ENCODE results near the gene GAS2L2. TPM values are rescaled to one million over a fixed set of nuclear protein-coding genes. Genes with fewer than 3 reads are reported as not detected.

The GAS2L2 gene
- total RNA-seq, 1 experiment from 2014 or later: 0.15 TPM

GRCh38 chr17:35705705-35706104 lies 47.3 kb downstream of the GAS2L2 start:
- Mint-ChIP-seq H3K4me1 (no peaks in the 10 kb centered on the region), H3K4me3 (no peak overlapping the region), H3K9me3 (peaks cover 3% of the 10 kb centered on the region; the same call in 1 of the 2 replicates), H3K36me3 (peaks cover 25% of the 10 kb centered on the region), H3K27ac (no peak overlapping the region), H3K27me3 (ENCODE audit: low read depth) (no peaks in the 10 kb centered on the region)
- ChIA-PET POLR2A (no interaction called here), CTCF (interaction anchor here (1.1 kb wide), 1 partner anchor 58 kb away, joined by 4 read pairs; no protein-coding TSS in a partner anchor)
- TF ChIP-seq ZNF263 (CRISPR knock-in tag; IDR thresholded peaks at IDR 0.05; ENCODE audit: low read depth): no peak
- TF ChIP-seq FOXK1 (CRISPR knock-in tag; IDR thresholded peaks at IDR 0.05): no peak
- no peak for TF ChIP-seq ZNF121 (CRISPR knock-in tag; IDR thresholded peaks at IDR 0.05)
- TF ChIP-seq ETV6 (CRISPR knock-in tag; IDR thresholded peaks at IDR 0.05): no peak
- TF ChIP-seq ZNF219 (CRISPR knock-in tag; IDR thresholded peaks at IDR 0.05; ENCODE audit: borderline replicate concordance): no peak
- TF ChIP-seq JAZF1 (CRISPR knock-in tag; IDR thresholded peaks at IDR 0.05): no peak
- TF ChIP-seq CREB1 (CRISPR knock-in tag; IDR thresholded peaks at IDR 0.05): no peak
- TF ChIP-seq CBFB (CRISPR knock-in tag; IDR thresholded peaks at IDR 0.05; ENCODE audit: low read depth): no peak
- TF ChIP-seq ZNF138 (CRISPR knock-in tag; conservative IDR thresholded peaks at IDR 0.05): no peak
- TF ChIP-seq ZBTB43 (CRISPR knock-in tag; IDR thresholded peaks at IDR 0.05): no peak
- no peak for TF ChIP-seq GRHL2 (CRISPR knock-in tag; IDR thresholded peaks at IDR 0.05; ENCODE audit: insufficient replicate concordance, severe bottlenecking)
- TF ChIP-seq NFE2L1 (CRISPR knock-in tag; IDR thresholded peaks at IDR 0.05): no peak
- TF ChIP-seq ARID4B (CRISPR knock-in tag; IDR thresholded peaks at IDR 0.05; ENCODE audit: borderline replicate concordance): no peak
- no peak for TF ChIP-seq IRF2 (CRISPR knock-in tag; IDR thresholded peaks at IDR 0.05; ENCODE audit: borderline replicate concordance, low read depth)
- no peak for TF ChIP-seq EMX1 (CRISPR knock-in tag; IDR thresholded peaks at IDR 0.05)
- no peak for TF ChIP-seq RELA (CRISPR knock-in tag; IDR thresholded peaks at IDR 0.05; ENCODE audit: borderline replicate concordance)
- no peak for TF ChIP-seq ZBTB21 (CRISPR knock-in tag; IDR thresholded peaks at IDR 0.05; ENCODE audit: borderline replicate concordance)
- no peak for TF ChIP-seq FOXP4 (CRISPR knock-in tag; IDR thresholded peaks at IDR 0.05)
- no peak for TF ChIP-seq ZNF425 (CRISPR knock-in tag; conservative IDR thresholded peaks at IDR 0.05)
- DNase-seq (ENCODE audit: low spot score) (no peak), ATAC-seq (no peak)
